Endothelial cell of umbilical vein (primary cell): ENCODE data around the gene LYRM7. TPM values are rescaled to one million over a fixed set of nuclear protein-coding genes. Genes with fewer than 3 reads are reported as not detected.

ENCODE experiments used
- BruUV-seq: library from RNA; stranded (reverse); fragments of 400-500 nt; replicated peaks from 2 replicates; lab custom pipeline; 2021; lab: Mats Ljungman, UMichigan
- CTCF ChIA-PET: fragments of 300-600, 350-600 bp; sonication (Branson Sonifier 250); formaldehyde crosslinking; loops from one replicate; lab custom pipeline; 2021; ENCODE audit warnings: antibody characterized with exemption, inconsistent platforms; lab: Charles Lee
- POLR2A ChIA-PET: fragments of 300-600, 350-600 bp; sonication (Branson Sonifier 250); formaldehyde crosslinking; loops from one replicate; lab custom pipeline; 2021; ENCODE audit warnings: antibody characterized with exemption, inconsistent platforms; lab: Charles Lee
- DNase-seq: peaks from one replicate; pipeline ENCODE4 v3.0.0-alpha.2; 2011; ENCODE audit warnings: low read depth, low spot score
- FAIRE-seq: peaks from 2 replicates; lab custom pipeline; 2011; peaks lifted over from hg19 to GRCh38; lab: Jason Lieb, UNC
- H2AFZ ChIP-seq: 2 replicates; pipeline ENCODE4 v1.6.0; 2012; ENCODE audit warnings: low read depth, low read length, control low read depth, inconsistent platforms
- H3K27ac ChIP-seq: 2 replicates; pipeline ENCODE4 v1.5.1; 2011; ENCODE audit warnings: low read depth, mild to moderate bottlenecking, control low read depth, low read length, moderate library complexity; ENCODE audit not compliant: insufficient read depth
- H3K27me3 ChIP-seq, 2 experiments: 2 replicates each; pipeline versions ENCODE4 v1.6.0 to v1.6.1; 2011; ENCODE audit warnings: low read length in 2 of 2, mixed read lengths in 1 of 2; ENCODE audit not compliant: control insufficient read depth in 2 of 2, insufficient read depth in 2 of 2
- H3K36me3 ChIP-seq, 2 experiments: 2 replicates in 1 of 2; 3 replicates in 1 of 2; pipeline ENCODE4 v1.5.1; 2011; ENCODE audit warnings: low read length in 2 of 2, mild to moderate bottlenecking in 1 of 2, moderate library complexity in 1 of 2; ENCODE audit not compliant: control insufficient read depth in 2 of 2, insufficient read depth in 2 of 2; ENCODE audit errors: extremely low read depth in 1 of 2
- H3K4me1 ChIP-seq: 3 replicates; pipeline ENCODE4 v1.5.1; 2011; ENCODE audit warnings: mild to moderate bottlenecking, low read length; ENCODE audit not compliant: control insufficient read depth, insufficient read depth; ENCODE audit errors: extremely low read depth
- H3K4me2 ChIP-seq: 2 replicates; pipeline ENCODE4 v1.6.1; 2011; ENCODE audit warnings: low read length, control low read depth, mixed read lengths; ENCODE audit not compliant: insufficient read depth
- H3K4me3 ChIP-seq, 3 experiments: fragments of 200-600 bp in 1 of 3; sonication (generic), shearing (Covaris generic) in 1 of 3; replicated peaks in 1 of 3; 2 replicates each; pipeline ENCODE4 v1.5.1; 2011 to 2016; ENCODE audit warnings: control low read depth in 3 of 3, low read length in 3 of 3, mild to moderate bottlenecking in 2 of 3, inconsistent platforms in 1 of 3, low read depth in 1 of 3, moderate library complexity in 1 of 3; ENCODE audit not compliant: insufficient read depth in 1 of 3
- H3K79me2 ChIP-seq: 2 replicates; pipeline ENCODE4 v1.6.0; 2012; ENCODE audit warnings: low read length, inconsistent platforms; ENCODE audit not compliant: control insufficient read depth, insufficient read depth
- H3K9ac ChIP-seq: replicated peaks from 2 replicates; pipeline ENCODE3; 2011; ENCODE audit warnings: low read length, control low read depth; ENCODE audit not compliant: insufficient read depth; ENCODE audit errors: extremely low read depth
- H3K9me1 ChIP-seq: replicated peaks from 3 replicates; pipeline ENCODE4 v1.6.0; 2011; ENCODE audit warnings: mild to moderate bottlenecking, low read length; ENCODE audit not compliant: control insufficient read depth, insufficient read depth; ENCODE audit errors: extremely low read depth
- H3K9me3 ChIP-seq: replicated peaks from 2 replicates; pipeline ENCODE4 v1.5.1; 2012; ENCODE audit warnings: low read length, inconsistent platforms; ENCODE audit not compliant: control insufficient read depth, insufficient read depth
- H4K20me1 ChIP-seq: replicated peaks from 2 replicates; pipeline ENCODE3; 2011; ENCODE audit warnings: mild to moderate bottlenecking, low read length; ENCODE audit not compliant: control insufficient read depth, insufficient read depth; ENCODE audit errors: extremely low read depth
- EZH2 ChIP-seq: IDR thresholded peaks from 2 replicates; pipeline ENCODE4 v1.6.1; 2012; ENCODE audit warnings: borderline replicate concordance, low read depth, mild to moderate bottlenecking, moderate library complexity, low read length, inconsistent platforms; ENCODE audit not compliant: severe bottlenecking
- FOS ChIP-seq: IDR thresholded peaks from 2 replicates; pipeline ENCODE4 v1.6.1; 2011; ENCODE audit warnings: mild to moderate bottlenecking, low read length, moderate library complexity, borderline replicate concordance; ENCODE audit not compliant: insufficient read depth
- GATA2 ChIP-seq: IDR thresholded peaks from 2 replicates; pipeline ENCODE4 v1.7.0; 2011; ENCODE audit warnings: low read depth, mild to moderate bottlenecking, moderate library complexity, mixed read lengths, low read length; ENCODE audit not compliant: insufficient read length, insufficient read depth
- JUN ChIP-seq: IDR thresholded peaks from 2 replicates; pipeline ENCODE4 v1.6.1; 2011; ENCODE audit warnings: borderline replicate concordance, low read depth; ENCODE audit not compliant: insufficient read length, insufficient read depth
- MYC ChIP-seq: IDR thresholded peaks from one replicate; pipeline ENCODE4 v1.6.1; 2011; ENCODE audit warnings: mild to moderate bottlenecking, low read depth, low read length
- POLR2A ChIP-seq: IDR thresholded peaks from 2 replicates; pipeline ENCODE4 v1.6.1; 2012; ENCODE audit warnings: low read depth, mild to moderate bottlenecking, control low read depth, low read length
- POLR2AphosphoS5 ChIP-seq: IDR thresholded peaks from 2 replicates; pipeline ENCODE4 v1.6.1; 2012; ENCODE audit warnings: low read depth, mild to moderate bottlenecking, control low read depth, low read length, moderate library complexity; ENCODE audit not compliant: insufficient read depth
- dilution Hi-C: fragments of 300-500 bp; cut with MboI; formaldehyde crosslinking; loops from one replicate; pipeline ENCODE4 v1.15.0; 2019; ENCODE audit warnings: low sequenced_read_pairs; ENCODE audit not compliant: extremely low pct_ligation_motif_present
- intact Hi-C: fragments of 100-400 bp; cut with micrococcal nuclease; formaldehyde crosslinking; loops from one replicate; pipeline ENCODE4 v1.10.0; 2022
- polyA plus RNA-seq, 4 experiments: library from polyadenylated mRNA; depleted of rRNA in 3 of 4; stranded (reverse) in 3 of 4; unstranded in 1 of 4; fragments of >200 nt; gene quantifications; 2 replicates each; pipeline versions ENCODE4 v1.2.1 to v1.2.3, GENCODE V29; 2011 to 2012; ENCODE audit warnings: missing spikeins in 1 of 4
- total RNA-seq: library from RNA; stranded (reverse); gene quantifications from 2 replicates; pipeline ENCODE4 v1.2.3, GENCODE V29; 2021
- TF ChIP-seq, protein P1 (sequence below), 2 donors: IDR thresholded peaks; 1 replicate in 1 of 2; 2 replicates in 1 of 2; pipeline ENCODE4 v1.5.1; 2011; ENCODE audit warnings: low read length in 2 of 2, mild to moderate bottlenecking in 2 of 2, moderate library complexity in 2 of 2, control low read depth in 1 of 2, inconsistent platforms in 1 of 2, low read depth in 1 of 2; ENCODE audit not compliant: insufficient read depth in 1 of 2; ENCODE audit errors: extremely low read depth in 1 of 2
- TF ChIP-seq, protein P2 (sequence below): IDR thresholded peaks from 2 replicates; pipeline ENCODE4 v1.6.1; 2011; ENCODE audit not compliant: insufficient read depth, insufficient read length

Gene LYRM7
- total and polyA plus RNA-seq, 2 donors (not counting 3 experiments of a cell fraction or from before 2014, with no cell fraction given): 0.88 to 7.5 TPM

DNA sequence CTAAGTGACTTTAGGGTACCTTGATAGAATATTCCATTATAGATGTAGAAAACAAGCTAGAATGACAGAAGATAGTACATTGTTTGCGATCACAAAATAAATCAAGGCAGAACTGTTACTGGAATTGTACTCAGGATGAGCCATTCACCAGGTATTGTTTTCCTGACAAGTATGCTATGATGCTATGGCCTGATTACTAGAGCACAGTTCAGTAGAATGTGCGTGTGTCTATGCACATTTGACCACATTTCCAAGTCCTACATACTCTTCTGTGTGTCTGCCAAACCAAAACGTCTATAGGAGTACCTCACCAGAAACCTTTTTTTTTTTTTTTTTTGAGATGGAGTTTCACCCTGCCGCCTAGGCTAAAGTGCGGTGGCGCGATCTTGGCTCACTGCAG is 49.8 kb downstream of the LYRM7 start:
- Histone ChIP-seq H3K4me3 (no peak overlapping the region), H4K20me1 (no peaks in the 10 kb centered on the region), H3K9me3 (no peaks in the 10 kb centered on the region), H3K36me3 (no peaks in the 10 kb centered on the region), H3K4me1 (no peaks in the 10 kb centered on the region), H3K9me1 (no peaks in the 10 kb centered on the region), H2AFZ (no peak overlapping the region), H3K27ac (no peak overlapping the region), H3K27me3 (no peaks in the 10 kb centered on the region), H3K4me2 (no peak overlapping the region), H3K9ac (no peak overlapping the region), H3K79me2 (no peaks in the 10 kb centered on the region)
- no peak for DNase-seq
- TF ChIP-seq POLR2AphosphoS5 (no peak), EZH2 (no peak), POLR2A (no peak), FOS (no peak), JUN (no peak), MYC (no peak), GATA2 (no peak)
- TF ChIP-seq, protein P1, sequence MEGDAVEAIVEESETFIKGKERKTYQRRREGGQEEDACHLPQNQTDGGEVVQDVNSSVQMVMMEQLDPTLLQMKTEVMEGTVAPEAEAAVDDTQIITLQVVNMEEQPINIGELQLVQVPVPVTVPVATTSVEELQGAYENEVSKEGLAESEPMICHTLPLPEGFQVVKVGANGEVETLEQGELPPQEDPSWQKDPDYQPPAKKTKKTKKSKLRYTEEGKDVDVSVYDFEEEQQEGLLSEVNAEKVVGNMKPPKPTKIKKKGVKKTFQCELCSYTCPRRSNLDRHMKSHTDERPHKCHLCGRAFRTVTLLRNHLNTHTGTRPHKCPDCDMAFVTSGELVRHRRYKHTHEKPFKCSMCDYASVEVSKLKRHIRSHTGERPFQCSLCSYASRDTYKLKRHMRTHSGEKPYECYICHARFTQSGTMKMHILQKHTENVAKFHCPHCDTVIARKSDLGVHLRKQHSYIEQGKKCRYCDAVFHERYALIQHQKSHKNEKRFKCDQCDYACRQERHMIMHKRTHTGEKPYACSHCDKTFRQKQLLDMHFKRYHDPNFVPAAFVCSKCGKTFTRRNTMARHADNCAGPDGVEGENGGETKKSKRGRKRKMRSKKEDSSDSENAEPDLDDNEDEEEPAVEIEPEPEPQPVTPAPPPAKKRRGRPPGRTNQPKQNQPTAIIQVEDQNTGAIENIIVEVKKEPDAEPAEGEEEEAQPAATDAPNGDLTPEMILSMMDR (IDR thresholded peaks at IDR 0.05; ENCODE audit: extremely low read depth in 1 of 2, insufficient read depth in 1 of 2, low read depth in 1 of 2, low read length in 2 of 2): no peak
- TF ChIP-seq, protein P2, sequence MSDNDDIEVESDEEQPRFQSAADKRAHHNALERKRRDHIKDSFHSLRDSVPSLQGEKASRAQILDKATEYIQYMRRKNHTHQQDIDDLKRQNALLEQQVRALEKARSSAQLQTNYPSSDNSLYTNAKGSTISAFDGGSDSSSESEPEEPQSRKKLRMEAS: no peak
- no TSS peak for BruUV-seq
- CTCF ChIA-PET: interaction anchor here (1.4 to 1.6 kb wide), 3 partner anchors 9 to 25 kb away, joined by 3 to 6 read pairs (median 5); no protein-coding TSS in a partner anchor
- POLR2A ChIA-PET: no interaction called here
- dilution Hi-C loops (no loop called here), intact Hi-C loops (no loop called here)
- FAIRE-seq: no peak
